K562 (cell line): ENCODE results near the gene KRTAP5-1.

Source experiments
- CCAR2 ChIP-seq: fragments of 200-400 bp; formaldehyde crosslinking; IDR thresholded peaks from 2 replicates; pipeline ENCODE4 v1.6.1; 2017; ENCODE audit warnings: mild to moderate bottlenecking, low read depth, low read length
- GATAD2B ChIP-seq: fragments of 450-650 bp; IDR thresholded peaks from 2 replicates; pipeline ENCODE4 v1.6.1; 2017; ENCODE audit warnings: mild to moderate bottlenecking, borderline replicate concordance
- ILF3 ChIP-seq: fragments of 450-650 bp; IDR thresholded peaks from 2 replicates; pipeline ENCODE4 v1.6.1; 2018; ENCODE audit warnings: antibody characterized with exemption, mild to moderate bottlenecking, moderate library complexity, borderline replicate concordance
- POLR2AphosphoS5 ChIP-seq: IDR thresholded peaks from 2 replicates; pipeline ENCODE4 v1.6.1; 2011; ENCODE audit warnings: mild to moderate bottlenecking, low read depth, low read length, moderate library complexity; ENCODE audit not compliant: control insufficient read depth, insufficient read depth
- RB1 ChIP-seq: fragments of 450-650 bp; IDR thresholded peaks from 2 replicates; pipeline ENCODE4 v1.6.1; 2017; ENCODE audit warnings: low read depth, mild to moderate bottlenecking
- SPI1 ChIP-seq: IDR thresholded peaks from 2 replicates; pipeline ENCODE4 v1.6.1; 2011; ENCODE audit warnings: low read depth, low read length, control low read depth, borderline replicate concordance
- TAF1 ChIP-seq: IDR thresholded peaks from 2 replicates; pipeline ENCODE4 v1.6.1; 2011; ENCODE audit warnings: mild to moderate bottlenecking, low read length, moderate library complexity; ENCODE audit not compliant: insufficient read depth, control insufficient read depth, severe bottlenecking; ENCODE audit errors: extremely low read depth
- ZBTB8A ChIP-seq: fragments of 450-650 bp; IDR thresholded peaks from 2 replicates; pipeline ENCODE4 v1.6.1; 2018; ENCODE audit warnings: mild to moderate bottlenecking, moderate library complexity; ENCODE audit not compliant: partially characterized antibody
- ZNF263 ChIP-seq: sonication (generic); formaldehyde crosslinking; IDR thresholded peaks from 2 replicates; pipeline ENCODE4 v1.8.0; 2022; ENCODE audit warnings: mild to moderate bottlenecking, missing genetic modification reagents, borderline replicate concordance
- TF ChIP-seq, protein P1 (sequence below), 3 experiments: fragments of 200-800 bp in 1 of 3; fragments of 250-450 bp in 1 of 3; fragments of 450-650 bp in 1 of 3; sonication (Bioruptor Pico) in 1 of 3; sonication (Bioruptor generic) in 1 of 3; formaldehyde crosslinking in 1 of 3; IDR thresholded peaks; 2 replicates each; pipeline versions ENCODE4 v1.6.1 to v1.8.0; 2016 to 2022; ENCODE audit warnings: mild to moderate bottlenecking in 2 of 3, missing genetic modification characterization in 2 of 3, missing compliant biosample characterization in 1 of 3, moderate library complexity in 1 of 3
- TF ChIP-seq, protein P2 (sequence below), 3 experiments: IDR thresholded peaks in 2 of 3; conservative IDR thresholded peaks in 1 of 3; 2 replicates each; pipeline ENCODE4 v1.5.1; 2011 to 2012; ENCODE audit warnings: low read length in 3 of 3, mild to moderate bottlenecking in 3 of 3, control low read depth in 2 of 3, improper control_type of control experiment in 1 of 3, inconsistent platforms in 1 of 3, low read depth in 1 of 3, mixed read lengths in 1 of 3, moderate library complexity in 1 of 3; ENCODE audit not compliant: insufficient read depth in 2 of 3

DNA sequence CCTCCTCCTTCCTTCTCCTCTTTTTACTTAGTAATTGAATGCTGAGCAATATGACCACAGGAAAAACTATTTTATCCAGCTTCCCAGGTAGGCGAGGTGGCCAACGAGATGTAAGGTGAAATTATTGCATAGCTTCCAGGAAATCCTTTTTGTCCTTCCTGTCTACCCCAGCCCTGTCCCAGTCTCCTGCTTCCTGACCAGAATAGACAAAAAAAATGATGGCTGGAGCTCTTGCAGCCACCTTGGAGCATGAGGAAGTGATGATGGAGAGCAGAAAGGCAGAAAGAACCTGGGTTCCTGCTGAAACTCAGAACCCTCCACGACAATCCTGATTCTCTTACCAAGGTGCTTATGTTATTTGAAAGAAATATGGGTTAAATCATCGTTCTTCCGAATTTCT, 46.9 kb downstream of the KRTAP5-1 start:
- no peak for TF ChIP-seq POLR2AphosphoS5
- no peak for TF ChIP-seq SPI1
- no peak for TF ChIP-seq ILF3
- no peak for TF ChIP-seq GATAD2B
- TF ChIP-seq ZBTB8A: no peak
- TF ChIP-seq RB1: no peak
- no peak for TF ChIP-seq TAF1
- no peak for TF ChIP-seq CCAR2
- TF ChIP-seq, protein P1, sequence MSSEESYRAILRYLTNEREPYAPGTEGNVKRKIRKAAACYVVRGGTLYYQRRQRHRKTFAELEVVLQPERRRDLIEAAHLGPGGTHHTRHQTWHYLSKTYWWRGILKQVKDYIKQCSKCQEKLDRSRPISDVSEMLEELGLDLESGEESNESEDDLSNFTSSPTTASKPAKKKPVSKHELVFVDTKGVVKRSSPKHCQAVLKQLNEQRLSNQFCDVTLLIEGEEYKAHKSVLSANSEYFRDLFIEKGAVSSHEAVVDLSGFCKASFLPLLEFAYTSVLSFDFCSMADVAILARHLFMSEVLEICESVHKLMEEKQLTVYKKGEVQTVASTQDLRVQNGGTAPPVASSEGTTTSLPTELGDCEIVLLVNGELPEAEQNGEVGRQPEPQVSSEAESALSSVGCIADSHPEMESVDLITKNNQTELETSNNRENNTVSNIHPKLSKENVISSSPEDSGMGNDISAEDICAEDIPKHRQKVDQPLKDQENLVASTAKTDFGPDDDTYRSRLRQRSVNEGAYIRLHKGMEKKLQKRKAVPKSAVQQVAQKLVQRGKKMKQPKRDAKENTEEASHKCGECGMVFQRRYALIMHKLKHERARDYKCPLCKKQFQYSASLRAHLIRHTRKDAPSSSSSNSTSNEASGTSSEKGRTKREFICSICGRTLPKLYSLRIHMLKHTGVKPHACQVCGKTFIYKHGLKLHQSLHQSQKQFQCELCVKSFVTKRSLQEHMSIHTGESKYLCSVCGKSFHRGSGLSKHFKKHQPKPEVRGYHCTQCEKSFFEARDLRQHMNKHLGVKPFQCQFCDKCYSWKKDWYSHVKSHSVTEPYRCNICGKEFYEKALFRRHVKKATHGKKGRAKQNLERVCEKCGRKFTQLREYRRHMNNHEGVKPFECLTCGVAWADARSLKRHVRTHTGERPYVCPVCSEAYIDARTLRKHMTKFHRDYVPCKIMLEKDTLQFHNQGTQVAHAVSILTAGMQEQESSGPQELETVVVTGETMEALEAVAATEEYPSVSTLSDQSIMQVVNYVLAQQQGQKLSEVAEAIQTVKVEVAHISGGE (CRISPR knock-in tag; IDR thresholded peaks at IDR 0.05): no peak
- TF ChIP-seq, protein P2, sequence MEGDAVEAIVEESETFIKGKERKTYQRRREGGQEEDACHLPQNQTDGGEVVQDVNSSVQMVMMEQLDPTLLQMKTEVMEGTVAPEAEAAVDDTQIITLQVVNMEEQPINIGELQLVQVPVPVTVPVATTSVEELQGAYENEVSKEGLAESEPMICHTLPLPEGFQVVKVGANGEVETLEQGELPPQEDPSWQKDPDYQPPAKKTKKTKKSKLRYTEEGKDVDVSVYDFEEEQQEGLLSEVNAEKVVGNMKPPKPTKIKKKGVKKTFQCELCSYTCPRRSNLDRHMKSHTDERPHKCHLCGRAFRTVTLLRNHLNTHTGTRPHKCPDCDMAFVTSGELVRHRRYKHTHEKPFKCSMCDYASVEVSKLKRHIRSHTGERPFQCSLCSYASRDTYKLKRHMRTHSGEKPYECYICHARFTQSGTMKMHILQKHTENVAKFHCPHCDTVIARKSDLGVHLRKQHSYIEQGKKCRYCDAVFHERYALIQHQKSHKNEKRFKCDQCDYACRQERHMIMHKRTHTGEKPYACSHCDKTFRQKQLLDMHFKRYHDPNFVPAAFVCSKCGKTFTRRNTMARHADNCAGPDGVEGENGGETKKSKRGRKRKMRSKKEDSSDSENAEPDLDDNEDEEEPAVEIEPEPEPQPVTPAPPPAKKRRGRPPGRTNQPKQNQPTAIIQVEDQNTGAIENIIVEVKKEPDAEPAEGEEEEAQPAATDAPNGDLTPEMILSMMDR (IDR thresholded peaks at IDR 0.05 in 2 of 3, conservative IDR thresholded peaks at IDR 0.05 in 1 of 3; ENCODE audit: insufficient read depth in 2 of 3, low read depth in 1 of 3, low read length in 3 of 3): no peak
- no peak for TF ChIP-seq ZNF263
